HepG2 (cell line): ENCODE data around the gene JAG1. TPM values are rescaled to one million over a fixed set of nuclear protein-coding genes. Genes with fewer than 3 reads are reported as not detected.

ENCODE experiments used
- GABPA ChIP-seq, 2 experiments: IDR thresholded peaks; 2 replicates each; pipeline ENCODE4 v1.6.1; 2011 to 2016; ENCODE audit warnings: low read depth in 2 of 2, low read length in 1 of 2, missing biosample characterization in 1 of 2, missing genetic modification characterization in 1 of 2
- GTF3A ChIP-seq: sonication (generic); formaldehyde crosslinking; conservative IDR thresholded peaks from 2 replicates; pipeline ENCODE4 v1.4.0; 2020; ENCODE audit warnings: mild to moderate bottlenecking, missing genetic modification reagents
- HDAC2 ChIP-seq: sonication (generic); formaldehyde crosslinking; IDR thresholded peaks from 2 replicates; pipeline ENCODE4 v1.4.0; 2020; ENCODE audit warnings: missing genetic modification reagents
- KDM5B ChIP-seq: sonication (generic); formaldehyde crosslinking; IDR thresholded peaks from 2 replicates; pipeline ENCODE4 v1.4.0; 2020; ENCODE audit warnings: missing genetic modification reagents, mild to moderate bottlenecking, borderline replicate concordance
- NFRKB ChIP-seq: fragments of 450-650 bp; IDR thresholded peaks from 2 replicates; pipeline ENCODE4 v1.6.1; 2017
- ZFP62 ChIP-seq: sonication (generic); formaldehyde crosslinking; IDR thresholded peaks from 2 replicates; pipeline ENCODE4 v1.4.0; 2020; ENCODE audit warnings: missing genetic modification reagents
- ZFY ChIP-seq: sonication (generic); formaldehyde crosslinking; IDR thresholded peaks from 2 replicates; pipeline ENCODE4 v1.4.0; 2020; ENCODE audit warnings: missing genetic modification reagents
- ZNF121 ChIP-seq: sonication (generic); formaldehyde crosslinking; IDR thresholded peaks from 2 replicates; pipeline ENCODE4 v1.5.0; 2020; ENCODE audit warnings: mild to moderate bottlenecking, missing genetic modification reagents
- ZNF773 ChIP-seq: sonication (generic); formaldehyde crosslinking; IDR thresholded peaks from 2 replicates; pipeline ENCODE4 v1.4.0; 2020; ENCODE audit warnings: missing genetic modification reagents, borderline replicate concordance
- polyA plus RNA-seq, 8 experiments: library from polyadenylated mRNA; depleted of rRNA in 3 of 8; stranded (reverse) in 7 of 8; unstranded in 1 of 8; fragments of >200 nt; fragmentation: Illumina TruSeq in 4 of 8; extraction: Trizol in 4 of 8; gene quantifications; 2 replicates each; pipeline versions ENCODE4 v1.2.1 to v1.2.3, GENCODE V29; 2011 to 2016; ENCODE audit warnings: low read depth in 4 of 8, missing spikeins in 1 of 8, mixed read lengths in 1 of 8; ENCODE audit not compliant: insufficient read depth in 1 of 8
- total RNA-seq, 5 experiments: library from RNA; depleted of rRNA; stranded (reverse); fragments of >200 nt; fragmentation: Illumina TruSeq; extraction: Trizol; gene quantifications; 2 replicates each; pipeline ENCODE4 v1.2.3, GENCODE V29; 2016; ENCODE audit warnings: low read depth in 1 of 5
- TF ChIP-seq, protein P1 (sequence below): sonication (generic); formaldehyde crosslinking; IDR thresholded peaks from 2 replicates; pipeline ENCODE4 v1.4.0; 2020; ENCODE audit warnings: low read depth, mild to moderate bottlenecking, missing genetic modification reagents
- TF ChIP-seq, protein P2 (sequence below): sonication (generic); formaldehyde crosslinking; IDR thresholded peaks from 2 replicates; pipeline ENCODE4 v1.4.0; 2020; ENCODE audit warnings: missing genetic modification reagents, borderline replicate concordance
- TF ChIP-seq, protein P3 (sequence below): sonication (generic); formaldehyde crosslinking; IDR thresholded peaks from 2 replicates; pipeline ENCODE4 v1.4.0; 2020; ENCODE audit warnings: missing genetic modification reagents
- TF ChIP-seq, protein P4 (sequence below): sonication (generic); formaldehyde crosslinking; IDR thresholded peaks from 2 replicates; pipeline ENCODE4 v1.4.0; 2020; ENCODE audit warnings: mild to moderate bottlenecking, missing genetic modification reagents
- TF ChIP-seq, protein P5 (sequence below): sonication (generic); formaldehyde crosslinking; IDR thresholded peaks from 2 replicates; pipeline ENCODE4 v1.8.1; 2023; ENCODE audit warnings: missing genetic modification reagents, inconsistent platforms, borderline replicate concordance

The JAG1 gene
- total and polyA plus RNA-seq, 2 of the 13 experiments (the other 11 are each of a cell fraction or from before 2014, with no cell fraction given) = 47.1 to 56.3 TPM

DNA sequence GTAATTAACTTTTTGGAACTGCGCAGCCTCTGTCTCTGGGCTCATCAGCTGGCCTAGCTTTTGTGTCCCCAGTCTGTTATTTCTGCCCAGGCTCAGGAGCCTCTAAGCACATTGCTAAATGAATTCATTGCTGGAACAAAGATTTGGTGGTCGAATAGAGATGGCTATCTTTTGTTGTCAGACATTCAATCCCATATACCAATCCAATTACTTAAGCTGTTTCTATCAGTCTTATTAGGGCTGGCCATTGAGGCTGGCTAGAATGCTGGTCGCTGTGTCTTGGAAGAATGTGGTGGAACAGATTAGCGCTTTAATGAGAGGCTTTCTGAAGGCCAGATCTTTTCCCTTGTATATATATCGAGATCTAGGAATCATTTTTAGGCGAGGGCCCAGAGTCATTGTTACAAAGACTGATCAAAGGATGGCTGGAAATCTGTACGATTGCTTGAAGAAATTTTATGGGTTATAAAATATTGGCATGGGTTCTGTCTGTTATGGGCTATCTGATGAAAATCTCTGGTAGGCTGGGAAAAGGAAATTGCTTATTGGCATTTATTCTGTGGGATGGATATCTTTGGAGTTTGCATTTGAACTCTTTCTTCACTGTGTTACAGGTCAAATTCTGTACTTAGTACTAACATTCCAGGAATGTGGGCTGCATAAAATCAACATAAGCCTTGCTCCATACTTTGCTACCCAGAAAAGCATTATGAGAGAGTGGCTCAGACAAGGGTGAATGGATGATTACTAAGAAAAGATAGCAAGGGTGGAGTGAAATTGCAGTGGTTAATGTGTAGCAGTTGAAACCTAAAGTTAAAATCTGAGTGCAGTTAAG is 34.8 kb upstream of the JAG1 start (continued):
- TF ChIP-seq GTF3A (CRISPR knock-in tag) (no peak), HDAC2 (CRISPR knock-in tag) (peak; percentile 99), ZFP62 (CRISPR knock-in tag) (no peak), NFRKB (no peak), GABPA (IDR thresholded peaks at IDR 0.05; ENCODE audit: low read depth, low read length) (no peak), GABPA (CRISPR knock-in tag; IDR thresholded peaks at IDR 0.05; ENCODE audit: low read depth) (peak; percentile 32; the same call in 1 of the 2 replicates), ZNF773 (CRISPR knock-in tag) (no peak), KDM5B (CRISPR knock-in tag) (no peak), ZFY (CRISPR knock-in tag) (no peak), ZNF121 (CRISPR knock-in tag) (no peak)
- TF ChIP-seq, protein P1, sequence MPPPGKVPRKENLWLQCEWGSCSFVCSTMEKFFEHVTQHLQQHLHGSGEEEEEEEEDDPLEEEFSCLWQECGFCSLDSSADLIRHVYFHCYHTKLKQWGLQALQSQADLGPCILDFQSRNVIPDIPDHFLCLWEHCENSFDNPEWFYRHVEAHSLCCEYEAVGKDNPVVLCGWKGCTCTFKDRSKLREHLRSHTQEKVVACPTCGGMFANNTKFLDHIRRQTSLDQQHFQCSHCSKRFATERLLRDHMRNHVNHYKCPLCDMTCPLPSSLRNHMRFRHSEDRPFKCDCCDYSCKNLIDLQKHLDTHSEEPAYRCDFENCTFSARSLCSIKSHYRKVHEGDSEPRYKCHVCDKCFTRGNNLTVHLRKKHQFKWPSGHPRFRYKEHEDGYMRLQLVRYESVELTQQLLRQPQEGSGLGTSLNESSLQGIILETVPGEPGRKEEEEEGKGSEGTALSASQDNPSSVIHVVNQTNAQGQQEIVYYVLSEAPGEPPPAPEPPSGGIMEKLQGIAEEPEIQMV (CRISPR knock-in tag) = no peak
- TF ChIP-seq, protein P2, sequence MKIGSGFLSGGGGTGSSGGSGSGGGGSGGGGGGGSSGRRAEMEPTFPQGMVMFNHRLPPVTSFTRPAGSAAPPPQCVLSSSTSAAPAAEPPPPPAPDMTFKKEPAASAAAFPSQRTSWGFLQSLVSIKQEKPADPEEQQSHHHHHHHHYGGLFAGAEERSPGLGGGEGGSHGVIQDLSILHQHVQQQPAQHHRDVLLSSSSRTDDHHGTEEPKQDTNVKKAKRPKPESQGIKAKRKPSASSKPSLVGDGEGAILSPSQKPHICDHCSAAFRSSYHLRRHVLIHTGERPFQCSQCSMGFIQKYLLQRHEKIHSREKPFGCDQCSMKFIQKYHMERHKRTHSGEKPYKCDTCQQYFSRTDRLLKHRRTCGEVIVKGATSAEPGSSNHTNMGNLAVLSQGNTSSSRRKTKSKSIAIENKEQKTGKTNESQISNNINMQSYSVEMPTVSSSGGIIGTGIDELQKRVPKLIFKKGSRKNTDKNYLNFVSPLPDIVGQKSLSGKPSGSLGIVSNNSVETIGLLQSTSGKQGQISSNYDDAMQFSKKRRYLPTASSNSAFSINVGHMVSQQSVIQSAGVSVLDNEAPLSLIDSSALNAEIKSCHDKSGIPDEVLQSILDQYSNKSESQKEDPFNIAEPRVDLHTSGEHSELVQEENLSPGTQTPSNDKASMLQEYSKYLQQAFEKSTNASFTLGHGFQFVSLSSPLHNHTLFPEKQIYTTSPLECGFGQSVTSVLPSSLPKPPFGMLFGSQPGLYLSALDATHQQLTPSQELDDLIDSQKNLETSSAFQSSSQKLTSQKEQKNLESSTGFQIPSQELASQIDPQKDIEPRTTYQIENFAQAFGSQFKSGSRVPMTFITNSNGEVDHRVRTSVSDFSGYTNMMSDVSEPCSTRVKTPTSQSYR = no peak
- TF ChIP-seq, protein P3, sequence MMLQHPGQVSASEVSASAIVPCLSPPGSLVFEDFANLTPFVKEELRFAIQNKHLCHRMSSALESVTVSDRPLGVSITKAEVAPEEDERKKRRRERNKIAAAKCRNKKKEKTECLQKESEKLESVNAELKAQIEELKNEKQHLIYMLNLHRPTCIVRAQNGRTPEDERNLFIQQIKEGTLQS (CRISPR knock-in tag) = peak; percentile 72; the same call in 1 of the 2 replicates
- TF ChIP-seq, protein P4, sequence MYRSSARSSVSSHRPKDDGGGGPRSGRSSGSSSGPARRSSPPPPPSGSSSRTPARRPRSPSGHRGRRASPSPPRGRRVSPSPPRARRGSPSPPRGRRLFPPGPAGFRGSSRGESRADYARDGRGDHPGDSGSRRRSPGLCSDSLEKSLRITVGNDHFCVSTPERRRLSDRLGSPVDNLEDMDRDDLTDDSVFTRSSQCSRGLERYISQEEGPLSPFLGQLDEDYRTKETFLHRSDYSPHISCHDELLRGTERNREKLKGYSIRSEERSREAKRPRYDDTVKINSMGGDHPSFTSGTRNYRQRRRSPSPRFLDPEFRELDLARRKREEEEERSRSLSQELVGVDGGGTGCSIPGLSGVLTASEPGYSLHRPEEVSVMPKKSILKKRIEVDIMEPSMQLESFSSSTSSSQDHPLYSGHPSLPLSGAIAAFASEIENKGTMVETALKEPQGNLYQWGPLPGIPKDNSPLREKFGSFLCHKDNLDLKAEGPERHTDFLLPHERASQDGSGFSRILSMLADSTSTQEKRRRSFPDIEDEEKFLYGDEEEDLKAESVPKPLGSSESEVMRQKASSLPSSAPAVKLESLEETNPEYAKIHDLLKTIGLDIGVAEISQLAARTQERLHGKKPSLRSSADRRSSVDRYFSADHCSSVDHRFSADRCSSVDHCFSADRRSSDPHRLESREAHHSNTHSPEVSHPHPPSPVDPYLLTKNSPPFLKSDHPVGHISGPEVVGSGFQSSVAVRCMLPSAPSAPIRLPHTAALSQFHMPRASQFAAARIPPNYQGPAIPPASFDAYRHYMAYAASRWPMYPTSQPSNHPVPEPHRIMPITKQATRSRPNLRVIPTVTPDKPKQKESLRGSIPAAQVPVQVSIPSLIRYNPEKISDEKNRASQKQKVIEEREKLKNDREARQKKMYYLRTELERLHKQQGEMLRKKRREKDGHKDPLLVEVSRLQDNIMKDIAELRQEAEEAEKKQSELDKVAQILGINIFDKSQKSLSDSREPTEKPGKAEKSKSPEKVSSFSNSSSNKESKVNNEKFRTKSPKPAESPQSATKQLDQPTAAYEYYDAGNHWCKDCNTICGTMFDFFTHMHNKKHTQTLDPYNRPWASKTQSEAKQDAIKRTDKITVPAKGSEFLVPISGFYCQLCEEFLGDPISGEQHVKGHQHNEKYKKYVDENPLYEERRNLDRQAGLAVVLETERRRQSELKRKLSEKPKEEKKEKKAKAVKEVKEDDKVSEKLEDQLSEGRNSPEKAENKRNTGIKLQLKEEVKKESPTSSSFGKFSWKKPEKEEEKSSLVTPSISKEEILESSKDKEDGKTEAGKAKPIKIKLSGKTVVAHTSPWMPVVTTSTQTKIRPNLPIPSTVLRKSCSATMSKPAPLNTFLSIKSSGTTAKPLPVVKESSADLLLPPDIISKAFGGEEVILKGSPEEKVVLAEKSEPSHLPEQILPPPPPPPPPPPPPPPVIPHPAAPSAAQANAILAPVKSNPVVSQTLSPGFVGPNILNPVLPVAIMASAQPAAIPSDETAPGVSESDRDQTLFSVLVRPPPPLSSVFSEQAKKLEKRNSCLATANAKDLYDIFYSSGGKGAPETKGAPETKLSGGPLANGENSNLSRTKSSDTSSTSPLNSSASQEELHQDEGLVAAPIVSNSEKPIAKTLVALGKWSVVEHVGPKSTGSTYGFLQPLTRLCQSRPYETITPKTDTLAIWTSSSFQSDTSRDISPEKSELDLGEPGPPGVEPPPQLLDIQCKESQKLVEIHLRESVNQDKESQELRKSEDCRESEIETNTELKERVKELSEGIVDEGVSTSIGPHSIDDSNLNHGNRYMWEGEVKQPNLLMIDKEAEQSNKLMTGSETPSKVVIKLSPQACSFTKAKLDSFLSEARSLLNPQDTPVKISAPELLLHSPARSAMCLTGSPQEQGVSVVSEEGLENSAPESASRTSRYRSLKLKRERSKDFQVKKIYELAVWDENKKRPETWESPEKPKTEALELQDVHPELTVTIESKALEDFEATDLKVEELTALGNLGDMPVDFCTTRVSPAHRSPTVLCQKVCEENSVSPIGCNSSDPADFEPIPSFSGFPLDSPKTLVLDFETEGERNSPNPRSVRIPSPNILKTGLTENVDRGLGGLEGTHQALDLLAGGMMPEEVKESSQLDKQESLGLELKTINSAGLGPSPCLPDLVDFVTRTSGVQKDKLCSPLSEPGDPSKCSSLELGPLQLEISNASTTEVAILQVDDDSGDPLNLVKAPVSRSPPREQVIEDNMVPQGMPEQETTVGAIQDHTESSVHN = no peak
- TF ChIP-seq, protein P5, sequence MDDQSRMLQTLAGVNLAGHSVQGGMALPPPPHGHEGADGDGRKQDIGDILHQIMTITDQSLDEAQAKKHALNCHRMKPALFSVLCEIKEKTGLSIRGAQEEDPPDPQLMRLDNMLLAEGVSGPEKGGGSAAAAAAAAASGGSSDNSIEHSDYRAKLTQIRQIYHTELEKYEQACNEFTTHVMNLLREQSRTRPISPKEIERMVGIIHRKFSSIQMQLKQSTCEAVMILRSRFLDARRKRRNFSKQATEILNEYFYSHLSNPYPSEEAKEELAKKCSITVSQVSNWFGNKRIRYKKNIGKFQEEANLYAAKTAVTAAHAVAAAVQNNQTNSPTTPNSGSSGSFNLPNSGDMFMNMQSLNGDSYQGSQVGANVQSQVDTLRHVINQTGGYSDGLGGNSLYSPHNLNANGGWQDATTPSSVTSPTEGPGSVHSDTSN (CRISPR knock-in tag) = no peak
